Keratinocyte (primary cell): Measurements from ENCODE around the gene H3-3A.

Experiments used
- EZH2 ChIP-seq: IDR thresholded peaks from one replicate; pipeline ENCODE4 v1.6.1; 2012; ENCODE audit warnings: inconsistent platforms, mild to moderate bottlenecking, low read length, moderate library complexity
- TF ChIP-seq, protein P1 (sequence below), 3 experiments: IDR thresholded peaks in 1 of 3; conservative IDR thresholded peaks in 1 of 3; optimal IDR thresholded peaks in 1 of 3; 2 replicates in 2 of 3; 3 replicates in 1 of 3; pipeline versions ENCODE3 to v1.5.1; 2011; ENCODE audit warnings: low read length in 3 of 3, mild to moderate bottlenecking in 3 of 3, moderate library complexity in 2 of 3, control low read depth in 1 of 3, inconsistent platforms in 1 of 3; ENCODE audit not compliant: insufficient read depth in 2 of 3; ENCODE audit errors: extremely low read depth in 1 of 3

DNA sequence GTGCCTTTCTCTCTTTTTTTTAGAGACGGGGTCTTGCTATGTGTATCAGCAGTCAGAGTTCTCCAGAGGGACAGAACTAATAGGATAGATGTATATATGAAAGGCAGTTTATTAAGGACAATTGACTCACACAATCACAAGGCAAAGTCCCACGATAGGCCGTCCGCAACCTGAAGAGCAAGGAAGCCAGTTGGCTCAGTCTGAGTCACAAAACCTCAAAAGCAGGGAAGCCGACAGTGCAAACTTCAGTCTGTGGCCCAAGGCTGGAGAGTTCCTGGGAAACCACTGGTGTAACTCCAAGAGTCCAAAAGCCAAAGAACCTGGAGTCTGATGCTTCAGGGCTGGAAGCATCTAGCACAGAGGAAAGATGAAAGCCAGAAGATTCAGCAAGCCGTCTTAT, 16.3 kb upstream of the H3-3A start:
- no peak for TF ChIP-seq EZH2
- TF ChIP-seq, protein P1, sequence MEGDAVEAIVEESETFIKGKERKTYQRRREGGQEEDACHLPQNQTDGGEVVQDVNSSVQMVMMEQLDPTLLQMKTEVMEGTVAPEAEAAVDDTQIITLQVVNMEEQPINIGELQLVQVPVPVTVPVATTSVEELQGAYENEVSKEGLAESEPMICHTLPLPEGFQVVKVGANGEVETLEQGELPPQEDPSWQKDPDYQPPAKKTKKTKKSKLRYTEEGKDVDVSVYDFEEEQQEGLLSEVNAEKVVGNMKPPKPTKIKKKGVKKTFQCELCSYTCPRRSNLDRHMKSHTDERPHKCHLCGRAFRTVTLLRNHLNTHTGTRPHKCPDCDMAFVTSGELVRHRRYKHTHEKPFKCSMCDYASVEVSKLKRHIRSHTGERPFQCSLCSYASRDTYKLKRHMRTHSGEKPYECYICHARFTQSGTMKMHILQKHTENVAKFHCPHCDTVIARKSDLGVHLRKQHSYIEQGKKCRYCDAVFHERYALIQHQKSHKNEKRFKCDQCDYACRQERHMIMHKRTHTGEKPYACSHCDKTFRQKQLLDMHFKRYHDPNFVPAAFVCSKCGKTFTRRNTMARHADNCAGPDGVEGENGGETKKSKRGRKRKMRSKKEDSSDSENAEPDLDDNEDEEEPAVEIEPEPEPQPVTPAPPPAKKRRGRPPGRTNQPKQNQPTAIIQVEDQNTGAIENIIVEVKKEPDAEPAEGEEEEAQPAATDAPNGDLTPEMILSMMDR (optimal IDR thresholded peaks at IDR 0.05 in 1 of 3, IDR thresholded peaks at IDR 0.05 in 1 of 3, conservative IDR thresholded peaks at IDR 0.05 in 1 of 3; ENCODE audit: extremely low read depth in 1 of 3, insufficient read depth in 2 of 3, low read length in 3 of 3), result no peak
